Neural cell (in vitro differentiated cells): ENCODE measurements around the gene BICRAL. TPM values are rescaled to one million over a fixed set of nuclear protein-coding genes. Genes with fewer than 3 reads are reported as not detected.
"Not testable (repeated sequence)": the region's sequence is repeated elsewhere in the genome, so short reads cannot be mapped to it uniquely, and the experiment has no call there.

Experiments used
- H2AFZ ChIP-seq: fragments of 200-600, 300-800 bp; sonication (generic), shearing (Covaris generic); 2 replicates; pipeline ENCODE4 v1.6.0; 2014; ENCODE audit warnings: low read depth, mild to moderate bottlenecking, antibody characterized with exemption, low read length, moderate library complexity
- H3F3A ChIP-seq: fragments of 200-600 bp; shearing (Covaris generic); 2 replicates; pipeline ENCODE4 v1.6.1; 2016; ENCODE audit warnings: mild to moderate bottlenecking, moderate library complexity, mixed read lengths, antibody characterized with exemption, low read length; ENCODE audit not compliant: insufficient read depth, poor library complexity, severe bottlenecking
- H3K27ac ChIP-seq: fragments of 200-600, 300-800 bp; sonication (generic), shearing (Covaris generic); 2 replicates; pipeline ENCODE4 v1.5.1; 2014; ENCODE audit warnings: mild to moderate bottlenecking, low read length, moderate library complexity
- H3K27me3 ChIP-seq: fragments of 300-800, 200-600 bp; sonication (generic), shearing (Covaris generic); 2 replicates; pipeline ENCODE4 v1.6.0; 2014; ENCODE audit warnings: mild to moderate bottlenecking, low read depth, low read length, moderate library complexity; ENCODE audit not compliant: insufficient read depth
- H3K36me3 ChIP-seq: fragments of 300-800, 200-600 bp; sonication (generic), shearing (Covaris generic); 2 replicates; pipeline ENCODE4 v1.5.1; 2014; ENCODE audit warnings: mild to moderate bottlenecking, antibody characterized with exemption, low read length, moderate library complexity; ENCODE audit not compliant: insufficient read depth
- H3K4me2 ChIP-seq: fragments of 300-800, 200-600 bp; sonication (generic), shearing (Covaris generic); 2 replicates; pipeline ENCODE4 v1.6.0; 2014; ENCODE audit warnings: mild to moderate bottlenecking, low read length
- H3K4me3 ChIP-seq: fragments of 300-800, 200-600 bp; sonication (generic), shearing (Covaris generic); 2 replicates; pipeline ENCODE4 v1.5.1; 2014; ENCODE audit warnings: mild to moderate bottlenecking, low read length, moderate library complexity
- H3K79me2 ChIP-seq: fragments of 200-600 bp; shearing (Covaris generic); replicated peaks from 2 replicates; pipeline ENCODE4 v1.6.0; 2014; ENCODE audit warnings: mild to moderate bottlenecking, low read length, moderate library complexity; ENCODE audit not compliant: insufficient read depth
- H3K9ac ChIP-seq: fragments of 300-800, 200-600 bp; sonication (generic), shearing (Covaris generic); 2 replicates; pipeline ENCODE4 v1.6.1; 2016; ENCODE audit warnings: mild to moderate bottlenecking, low read length, mixed read lengths
- H3K9me2 ChIP-seq: fragments of 200-600 bp; shearing (Covaris generic); 2 replicates; pipeline ENCODE4 v1.6.1; 2016; ENCODE audit warnings: mild to moderate bottlenecking, low read length, mixed read lengths; ENCODE audit not compliant: insufficient read depth
- H3K9me3 ChIP-seq: fragments of 200-600, 300-800 bp; sonication (generic), shearing (Covaris generic); 2 replicates; pipeline ENCODE4 v1.6.1; 2016; ENCODE audit warnings: mild to moderate bottlenecking, mixed run types, low read length, moderate library complexity, mixed read lengths
- H4K20me1 ChIP-seq: fragments of 200-600 bp; shearing (Covaris generic); 2 replicates; pipeline ENCODE4 v1.6.1; 2016; ENCODE audit warnings: mild to moderate bottlenecking, mixed run types; ENCODE audit not compliant: insufficient read depth
- CTCF ChIP-seq: fragments of 450-650 bp; IDR thresholded peaks from 2 replicates; pipeline ENCODE4 v1.5.1; 2014; ENCODE audit warnings: antibody characterized with exemption, mild to moderate bottlenecking, moderate library complexity; ENCODE audit not compliant: poor library complexity, severe bottlenecking
- EP300 ChIP-seq: fragments of 450-650 bp; conservative IDR thresholded peaks from 2 replicates; pipeline ENCODE4 v1.6.1; 2014; ENCODE audit warnings: antibody characterized with exemption, mild to moderate bottlenecking, moderate library complexity; ENCODE audit not compliant: poor library complexity, severe bottlenecking
- EZH2 ChIP-seq: fragments of 200-600, 300-800 bp; shearing (Covaris generic), sonication (generic); IDR thresholded peaks from 2 replicates; pipeline ENCODE4 v1.6.1; 2014; ENCODE audit warnings: antibody characterized with exemption, low read length, borderline replicate concordance, mild to moderate bottlenecking; ENCODE audit not compliant: insufficient read depth, poor library complexity, severe bottlenecking
- MXI1 ChIP-seq: fragments of 450-650 bp; conservative IDR thresholded peaks from 2 replicates; pipeline ENCODE4 v1.6.1; 2014; ENCODE audit warnings: antibody characterized with exemption, mild to moderate bottlenecking; ENCODE audit not compliant: poor library complexity, severe bottlenecking
- POLR2AphosphoS5 ChIP-seq: IDR thresholded peaks from 2 replicates; pipeline ENCODE4 v1.6.1; 2012
- RAD21 ChIP-seq: fragments of 450-650 bp; conservative IDR thresholded peaks from 2 replicates; pipeline ENCODE4 v1.6.1; 2014; ENCODE audit warnings: antibody characterized with exemption, mild to moderate bottlenecking, moderate library complexity
- REST ChIP-seq: IDR thresholded peaks from 2 replicates; pipeline ENCODE4 v1.6.1; 2012; ENCODE audit warnings: borderline replicate concordance
- SMC3 ChIP-seq: fragments of 450-650 bp; conservative IDR thresholded peaks from 2 replicates; pipeline ENCODE4 v1.6.1; 2014; ENCODE audit warnings: antibody characterized with exemption, mild to moderate bottlenecking, moderate library complexity; ENCODE audit not compliant: poor library complexity
- TAF1 ChIP-seq: IDR thresholded peaks from 2 replicates; pipeline ENCODE4 v1.6.1; 2012; ENCODE audit warnings: low read depth
- polyA plus RNA-seq: library from polyadenylated mRNA; depleted of rRNA; stranded (reverse); fragments of >200 nt; gene quantifications from 2 replicates; pipeline ENCODE4 v1.2.3, GENCODE V29; 2014

Gene BICRAL
- polyA plus RNA-seq, 1 donor from 2014 or later: 6.7 TPM

DNA sequence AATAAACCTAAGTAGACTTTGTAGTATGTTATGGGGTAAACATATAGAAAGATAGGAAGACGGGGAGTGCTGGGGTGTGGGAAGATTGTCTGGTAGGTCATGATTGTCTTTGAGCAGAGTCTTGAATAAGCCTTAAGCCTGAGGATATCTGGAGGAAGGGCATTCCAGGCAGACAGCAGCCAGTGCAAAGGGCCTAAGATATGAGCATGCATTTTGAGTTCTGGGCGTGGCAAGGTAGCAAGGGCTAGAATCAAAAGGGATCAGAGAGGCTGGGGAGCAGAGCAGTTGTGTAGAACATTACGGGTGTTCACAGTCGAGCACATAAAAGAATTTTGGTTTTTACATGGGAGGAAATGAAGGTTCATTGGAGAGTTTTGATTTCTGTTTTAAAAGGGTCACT lies 14.3 kb downstream of the BICRAL start:
- Histone ChIP-seq H3F3A (peaks cover 6% of the 10 kb centered on the region), H3K4me3 (no peak overlapping the region), H2AFZ (no peak overlapping the region), H3K9ac (no peak overlapping the region), H3K36me3 (no peaks in the 10 kb centered on the region), H3K4me2 (no peak overlapping the region), H3K27me3 (no peaks in the 10 kb centered on the region), H3K9me3 (no peaks in the 10 kb centered on the region), H3K9me2 (no peaks in the 10 kb centered on the region), H4K20me1 (no peaks in the 10 kb centered on the region), H3K27ac (no peak overlapping the region), H3K79me2 (peaks cover 12% of the 10 kb centered on the region)
- no peak for TF ChIP-seq CTCF
- TF ChIP-seq MXI1: no peak
- TF ChIP-seq SMC3: no peak
- TF ChIP-seq TAF1: no peak
- no peak for TF ChIP-seq EP300
- no peak for TF ChIP-seq POLR2AphosphoS5
- no peak for TF ChIP-seq RAD21

DNA sequence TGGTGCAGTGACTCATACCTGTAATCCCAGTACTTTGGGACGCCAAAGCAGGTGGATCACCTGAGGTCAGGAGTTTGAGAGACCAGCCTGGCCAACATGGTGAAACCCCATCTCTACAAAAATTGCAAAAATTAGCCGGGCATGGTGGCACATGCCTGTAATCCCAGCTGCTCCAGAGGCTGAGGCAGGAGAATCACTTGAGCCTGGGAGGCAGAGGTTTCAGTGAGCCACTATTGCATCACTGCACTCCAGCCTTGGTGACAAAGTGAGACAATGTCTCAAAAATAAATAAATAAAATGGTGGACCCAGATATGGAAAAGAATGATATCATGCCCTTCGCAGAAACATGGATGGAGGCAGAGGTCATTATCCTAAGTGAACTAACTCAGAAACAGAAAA lies 15.8 kb downstream of the BICRAL start:
- H4K20me1 ChIP-seq, H3K4me2 ChIP-seq, H3F3A ChIP-seq, H3K36me3 ChIP-seq, H3K9me2 ChIP-seq, H2AFZ ChIP-seq, H3K9me3 ChIP-seq, H3K4me3 ChIP-seq, H3K9ac ChIP-seq, H3K27ac ChIP-seq, H3K79me2 ChIP-seq, H3K27me3 ChIP-seq: not testable (repeated sequence)

DNA sequence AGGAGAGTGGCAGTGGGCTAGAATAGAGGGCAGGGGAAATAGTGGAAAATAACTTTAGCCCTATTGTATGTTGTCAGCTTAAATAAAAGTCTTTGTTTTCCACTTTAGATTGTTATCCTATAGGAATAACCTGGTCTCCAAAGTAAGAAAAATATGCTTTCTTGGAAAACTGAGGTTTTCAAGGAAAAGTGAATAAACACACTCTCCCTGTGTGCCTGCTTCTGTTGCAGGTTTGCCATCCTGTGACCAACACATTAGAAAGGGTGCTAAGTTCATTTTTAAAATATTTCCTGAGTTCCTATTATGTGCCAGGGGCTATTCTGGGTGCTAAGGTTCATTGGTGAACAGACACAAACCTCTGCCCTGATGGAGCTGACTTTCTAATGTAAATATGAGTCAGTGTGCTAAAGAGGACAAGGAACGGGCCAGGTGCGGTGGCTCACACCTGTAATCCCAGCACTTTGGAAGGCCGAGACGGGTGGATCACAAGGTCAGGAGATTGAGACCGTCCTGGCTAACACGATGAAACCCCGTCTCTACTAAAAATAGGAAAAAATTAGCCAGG lies 23.5 kb downstream of the BICRAL start:
- no peaks in the 10 kb centered on the region for H4K20me1 ChIP-seq
- TF ChIP-seq CTCF (no peak), RAD21 (no peak), SMC3 (no peak), EP300 (no peak), REST (no peak), MXI1 (no peak), TAF1 (no peak), EZH2 (no peak), POLR2AphosphoS5 (no peak)
- no peaks in the 10 kb centered on the region for H3K27me3 ChIP-seq
- H3K27ac ChIP-seq: no peak overlapping the region
- H3K9me3 ChIP-seq: no peaks in the 10 kb centered on the region
- no peaks in the 10 kb centered on the region for H3K9me2 ChIP-seq
- no peak overlapping the region for H3K4me3 ChIP-seq
- H2AFZ ChIP-seq: no peak overlapping the region
- H3K79me2 ChIP-seq: no peaks in the 10 kb centered on the region
- no peaks in the 10 kb centered on the region for H3F3A ChIP-seq
- H3K36me3 ChIP-seq: no peaks in the 10 kb centered on the region
- H3K9ac ChIP-seq: no peak overlapping the region
- H3K4me2 ChIP-seq: no peak overlapping the region

GRCh38 chr6:42806359-42806758 lies 24.5 kb downstream of the BICRAL start:
- H3K4me2 ChIP-seq, H3K27me3 ChIP-seq, H3K79me2 ChIP-seq, H3K36me3 ChIP-seq, H3K9me3 ChIP-seq, H3K4me3 ChIP-seq, H3F3A ChIP-seq, H3K9me2 ChIP-seq, H4K20me1 ChIP-seq, H2AFZ ChIP-seq, H3K9ac ChIP-seq, H3K27ac ChIP-seq: not testable (repeated sequence)
